IMR-90 (cell line): ENCODE data around the gene FOSL1. TPM values are rescaled to one million over a fixed set of nuclear protein-coding genes. Genes with fewer than 3 reads are reported as not detected.

Experiments used
- ATAC-seq: fragments of 200-7000 bp; cut with Tn5 transposase; 2 replicates; pipeline ENCODE4 v1.9.1; 2020; ENCODE audit warnings: low read depth, mild to moderate bottlenecking, moderate library complexity
- BruUV-seq: library from RNA; stranded (reverse); fragments of 400-500 nt; replicated peaks from 2 replicates; lab custom pipeline; 2021; lab: Mats Ljungman, UMichigan
- CTCF ChIA-PET: fragments of 300-600 bp; formaldehyde crosslinking; extraction: SDS; loops from one replicate; lab custom pipeline; 2021; ENCODE audit warnings: antibody characterized with exemption; lab: Yijun Ruan, JAX
- POLR2A ChIA-PET: fragments of 300-600 bp; sonication (Branson Sonifier 250); formaldehyde crosslinking; loops from one replicate; lab custom pipeline; 2022; ENCODE audit warnings: antibody characterized with exemption; ENCODE audit not compliant: unreplicated experiment; lab: Charles Lee
- DNase-seq: peaks from one replicate; pipeline ENCODE4 v3.0.0; 2013
- H2AFZ ChIP-seq: replicated peaks from 2 replicates; pipeline ENCODE3; 2013; ENCODE audit warnings: low read length, mild to moderate bottlenecking; ENCODE audit not compliant: poor library complexity
- H2AK5ac ChIP-seq: 2 replicates; pipeline ENCODE4 v1.6.1; 2013; ENCODE audit warnings: low read depth, low read length, inconsistent platforms
- H2AK9ac ChIP-seq: replicated peaks from 2 replicates; pipeline ENCODE3; 2013; ENCODE audit warnings: mild to moderate bottlenecking, low read depth, low read length, moderate library complexity; ENCODE audit not compliant: poor library complexity
- H2BK120ac ChIP-seq: 2 replicates; pipeline ENCODE4 v1.6.1; 2013; ENCODE audit warnings: low read depth, low read length, inconsistent platforms
- H2BK15ac ChIP-seq: 3 replicates; pipeline ENCODE4 v1.6.1; 2013; ENCODE audit warnings: low read depth, low read length, inconsistent platforms
- H2BK20ac ChIP-seq: 2 replicates; pipeline ENCODE4 v1.6.1; 2013; ENCODE audit warnings: low read depth, mild to moderate bottlenecking, inconsistent platforms, low read length, moderate library complexity
- H2BK5ac ChIP-seq: 2 replicates; pipeline ENCODE4 v1.6.1; 2013; ENCODE audit warnings: mild to moderate bottlenecking, low read depth, low read length, inconsistent platforms; ENCODE audit not compliant: poor library complexity, severe bottlenecking
- H3K14ac ChIP-seq: replicated peaks from 2 replicates; pipeline ENCODE4 v1.6.1; 2013; ENCODE audit warnings: low read depth, low read length, inconsistent platforms
- H3K18ac ChIP-seq: 2 replicates; pipeline ENCODE4 v1.6.1; 2013; ENCODE audit warnings: low read depth, low read length, control low read depth
- H3K23ac ChIP-seq: 2 replicates; pipeline ENCODE4 v1.6.1; 2013; ENCODE audit warnings: low read depth, low read length, inconsistent platforms
- H3K27ac ChIP-seq: 2 replicates; pipeline ENCODE4 v1.5.1; 2013; ENCODE audit warnings: mild to moderate bottlenecking, control low read depth, low read length; ENCODE audit not compliant: insufficient read depth
- H3K27me3 ChIP-seq: 2 replicates; pipeline ENCODE4 v1.6.1; 2013; ENCODE audit warnings: low read length; ENCODE audit not compliant: control insufficient read depth, insufficient read depth
- H3K36me3 ChIP-seq: 2 replicates; pipeline ENCODE4 v1.6.1; 2013; ENCODE audit warnings: low read length, mixed read lengths; ENCODE audit not compliant: control insufficient read depth, insufficient read depth
- H3K4ac ChIP-seq: 2 replicates; pipeline ENCODE4 v1.6.1; 2013; ENCODE audit warnings: low read depth, low read length, inconsistent platforms
- H3K4me1 ChIP-seq: 2 replicates; pipeline ENCODE4 v1.6.1; 2013; ENCODE audit warnings: low read length, mixed read lengths; ENCODE audit not compliant: control insufficient read depth, insufficient read depth
- H3K4me2 ChIP-seq: 2 replicates; pipeline ENCODE4 v1.6.1; 2013; ENCODE audit warnings: low read depth, mild to moderate bottlenecking, control low read depth, low read length, moderate library complexity
- H3K4me3 ChIP-seq: 2 replicates; pipeline ENCODE4 v1.5.1; 2013; ENCODE audit warnings: low read depth, mild to moderate bottlenecking, control low read depth, low read length, moderate library complexity; ENCODE audit not compliant: insufficient read depth
- H3K56ac ChIP-seq: 2 replicates; pipeline ENCODE4 v1.6.1; 2013; ENCODE audit warnings: low read length, inconsistent platforms; ENCODE audit not compliant: insufficient read depth; ENCODE audit errors: extremely low read depth
- H3K79me1 ChIP-seq, 2 experiments: 2 replicates each; pipeline ENCODE4 v1.6.1; 2013; ENCODE audit warnings: low read length in 2 of 2, inconsistent platforms in 1 of 2, low read depth in 1 of 2
- H3K9ac ChIP-seq: 2 replicates; pipeline ENCODE4 v1.6.1; 2013; ENCODE audit warnings: low read depth, low read length, control low read depth
- H3K9me1 ChIP-seq: 2 replicates; pipeline ENCODE4 v1.6.1; 2013; ENCODE audit warnings: low read length, inconsistent platforms; ENCODE audit not compliant: insufficient read depth
- H3K9me3 ChIP-seq: 2 replicates; pipeline ENCODE4 v1.6.1; 2013; ENCODE audit warnings: low read length; ENCODE audit not compliant: control insufficient read depth, insufficient read depth
- H4K20me1 ChIP-seq: 2 replicates; pipeline ENCODE4 v1.6.1; 2013; ENCODE audit warnings: low read length, inconsistent platforms; ENCODE audit not compliant: insufficient read depth
- H4K5ac ChIP-seq: 2 replicates; pipeline ENCODE4 v1.6.1; 2013; ENCODE audit warnings: mild to moderate bottlenecking, low read depth, low read length, control low read depth
- H4K8ac ChIP-seq, 2 experiments: 2 replicates each; pipeline ENCODE4 v1.6.1; 2013; ENCODE audit warnings: low read depth in 2 of 2, low read length in 2 of 2, control low read depth in 1 of 2, inconsistent platforms in 1 of 2
- H4K91ac ChIP-seq: 2 replicates; pipeline ENCODE4 v1.6.1; 2013; ENCODE audit warnings: low read depth, low read length, inconsistent platforms; ENCODE audit not compliant: insufficient read depth
- CHD1 ChIP-seq: IDR thresholded peaks from 2 replicates; pipeline ENCODE4 v1.6.1; 2012; ENCODE audit warnings: low read depth, low read length, improper control_type of control experiment
- MAFK ChIP-seq: IDR thresholded peaks from 2 replicates; pipeline ENCODE4 v1.6.1; 2012; ENCODE audit warnings: low read depth, low read length, improper control_type of control experiment
- RCOR1 ChIP-seq: IDR thresholded peaks from 2 replicates; pipeline ENCODE4 v1.6.1; 2012; ENCODE audit warnings: mild to moderate bottlenecking, low read length, improper control_type of control experiment; ENCODE audit not compliant: insufficient replicate concordance
- SMC3 ChIP-seq: fragments of 150-350 bp; IDR thresholded peaks from 2 replicates; pipeline ENCODE4 v1.6.1; 2016; ENCODE audit warnings: low read depth, mild to moderate bottlenecking, antibody characterized with exemption, low read length, moderate library complexity
- WGBS, 2 experiments: methylation state at CpG; one replicate each; pipeline versions ENCODE4 v1.1.5 to v1.1.7; 2013; ENCODE audit warnings: missing lambda C conversion rate in 2 of 2; ENCODE audit not compliant: insufficient read length in 1 of 2; ENCODE audit errors: extremely low coverage in 2 of 2; 5-methylcytosine and 5-hydroxymethylcytosine counted together
- dilution Hi-C: fragments of 300-500 bp; cut with HindIII; formaldehyde crosslinking; loops from one replicate; pipeline ENCODE4 v1.14.3; 2018; ENCODE audit warnings: low sequenced_read_pairs; ENCODE audit not compliant: unreplicated experiment
- in situ Hi-C: fragments of 300-500 bp; cut with MboI; formaldehyde crosslinking; loops from 3 replicates; pipeline ENCODE4 v1.14.3; 2019; ENCODE audit warnings: low sequenced_read_pairs, inconsistent platforms, mixed read lengths
- intact Hi-C: fragments of 100-400 bp; cut with micrococcal nuclease; formaldehyde crosslinking; loops from 2 replicates; pipeline ENCODE4 v1.10.0; 2022
- polyA plus RNA-seq, 3 experiments: library from polyadenylated mRNA; depleted of rRNA; stranded (reverse); fragments of >200 nt; gene quantifications; 2 replicates each; pipeline ENCODE4 v1.2.3, GENCODE V29; 2012; ENCODE audit warnings: low replicate concordance in 1 of 3
- total RNA-seq: library from RNA; depleted of rRNA; stranded (reverse); fragments of >200 nt; gene quantifications from 2 replicates; pipeline ENCODE4 v1.2.3, GENCODE V29; 2012

FOSL1 gene
- total and polyA plus RNA-seq, 2 of the 4 experiments (the other 2 are of a cell fraction) = 17.2 to 107 TPM

GRCh38 chr11:65927904-65928397, 27.8 kb upstream of the FOSL1 start:
- Histone ChIP-seq H3K36me3 (peaks cover 11% of the 10 kb centered on the region), H3K9me1 (no peaks in the 10 kb centered on the region; the same call in 1 of the 2 replicates), H2AK5ac (no peak overlapping the region), H4K91ac (no peak overlapping the region), H3K18ac (no peak overlapping the region), H2AFZ (peak overlapping the region; percentile 48), H3K79me1 (peaks cover 4 to 18% of the 10 kb centered on the region in 2 experiments; a peak in 3 of 4 replicates), H3K14ac (no peak overlapping the region), H3K4me2 (peak overlapping the region; percentile 23; the same call in 1 of the 2 replicates), H2BK20ac (no peak overlapping the region), H2BK5ac (no peak overlapping the region), H3K4ac (no peak overlapping the region; the same call in 1 of the 2 replicates), H4K5ac (peak overlapping the region; percentile 46), H3K4me1 (no peaks in the 10 kb centered on the region; the same call in 1 of the 2 replicates), H2BK15ac (no peak overlapping the region; the same call in 2 of the 3 replicates), H3K4me3 (no peak overlapping the region), H3K27me3 (no peaks in the 10 kb centered on the region), H3K23ac (peak overlapping the region; percentile 63; the same call in 1 of the 2 replicates), H3K56ac (no peak overlapping the region), H2BK120ac (no peak overlapping the region), H3K9ac (no peak overlapping the region; the same call in 1 of the 2 replicates), H3K27ac (no peak overlapping the region), H3K9me3 (no peaks in the 10 kb centered on the region), H4K8ac (peak overlapping the region in 1 of 2 experiments; percentile 12; a peak in 2 of 4 replicates), H4K20me1 (no peaks in the 10 kb centered on the region), H2AK9ac (peak overlapping the region; percentile 63)
- DNase-seq (no peak), ATAC-seq (peak; percentile 33)
- in situ Hi-C loops (no loop called here), intact Hi-C loops (no loop called here), dilution Hi-C loops (no loop called here)
- CTCF ChIA-PET = no interaction called here
- TF ChIP-seq MAFK = no peak
- no peak for TF ChIP-seq RCOR1
- TF ChIP-seq CHD1 = no peak
- TF ChIP-seq SMC3 = no peak
- POLR2A ChIA-PET = interaction anchor here (0.6 kb wide), 1 partner anchor 8 kb away, joined by 3 read pairs; no protein-coding TSS in a partner anchor
- 63% methylated on average over 4 of the region's 9 CpGs; no CpG with 5 or more reads in 1 of the 2 experiments for WGBS, 2 experiments
- BruUV-seq = no TSS peak
